CD14-positive monocyte (primary cell): ENCODE measurements around the gene VRTN. TPM values are rescaled to one million over a fixed set of nuclear protein-coding genes. Genes with fewer than 3 reads are reported as not detected.

Source experiments
- DNase-seq, 3 donors: peaks; one replicate each; pipeline ENCODE4 v3.0.0-alpha.2; 2011 to 2022
- H2AFZ ChIP-seq: 2 replicates; pipeline ENCODE4 v1.6.0; 2012; ENCODE audit warnings: mild to moderate bottlenecking, low read depth, low read length, inconsistent platforms; ENCODE audit not compliant: insufficient read depth, poor library complexity, severe bottlenecking
- H3K27ac ChIP-seq, 2 donors: 1 replicate in 1 of 2; 2 replicates in 1 of 2; pipeline ENCODE4 v1.5.1; 2012 to 2013; ENCODE audit warnings: low read length in 2 of 2, control low read depth in 1 of 2, inconsistent platforms in 1 of 2, low read depth in 1 of 2, mild to moderate bottlenecking in 1 of 2
- H3K27me3 ChIP-seq, 2 donors: one replicate each; pipeline versions ENCODE4 v1.6.0 to v1.6.1; 2011 to 2013; ENCODE audit warnings: low read length in 2 of 2; ENCODE audit not compliant: control insufficient read depth in 2 of 2, insufficient read depth in 2 of 2
- H3K36me3 ChIP-seq, 2 donors: replicated peaks in 1 of 2; 1 replicate in 1 of 2; 2 replicates in 1 of 2; pipeline versions ENCODE4 v1.5.1 to v1.6.1; 2012 to 2013; ENCODE audit warnings: low read length in 2 of 2, control low read depth in 1 of 2, inconsistent platforms in 1 of 2, mild to moderate bottlenecking in 1 of 2; ENCODE audit not compliant: insufficient read depth in 2 of 2, control insufficient read depth in 1 of 2
- H3K4me1 ChIP-seq, 2 donors: 1 replicate in 1 of 2; 2 replicates in 1 of 2; pipeline versions ENCODE4 v1.5.1 to v1.6.1; 2012 to 2013; ENCODE audit warnings: low read length in 2 of 2, control low read depth in 1 of 2, inconsistent platforms in 1 of 2, mild to moderate bottlenecking in 1 of 2, moderate library complexity in 1 of 2; ENCODE audit not compliant: insufficient read depth in 2 of 2, control insufficient read depth in 1 of 2
- H3K4me2 ChIP-seq: replicated peaks from 2 replicates; pipeline ENCODE3; 2012; ENCODE audit warnings: low read length, moderate library complexity, mild to moderate bottlenecking; ENCODE audit not compliant: poor library complexity, severe bottlenecking; ENCODE audit errors: extremely low read depth
- H3K4me3 ChIP-seq, 3 experiments: fragments of 200-600 bp in 1 of 3; sonication (generic) in 1 of 3; replicated peaks in 1 of 3; 1 replicate in 2 of 3; 2 replicates in 1 of 3; pipeline ENCODE4 v1.5.1; 2011 to 2013; ENCODE audit warnings: low read length in 3 of 3, mild to moderate bottlenecking in 3 of 3, control low read depth in 2 of 3, low read depth in 2 of 3, inconsistent platforms in 1 of 3, moderate library complexity in 1 of 3
- H3K79me2 ChIP-seq: 2 replicates; pipeline ENCODE4 v1.6.0; 2012; ENCODE audit warnings: mild to moderate bottlenecking, control low read depth, inconsistent platforms, low read length, moderate library complexity; ENCODE audit not compliant: insufficient read depth
- H3K9ac ChIP-seq: 2 replicates; pipeline ENCODE4 v1.6.0; 2017; ENCODE audit warnings: low read length, mild to moderate bottlenecking; ENCODE audit not compliant: insufficient read depth, poor library complexity, severe bottlenecking
- H3K9me3 ChIP-seq, 2 donors: replicated peaks in 1 of 2; 1 replicate in 1 of 2; 2 replicates in 1 of 2; pipeline versions ENCODE4 v1.5.1 to v1.6.1; 2012 to 2013; ENCODE audit warnings: low read length in 2 of 2, control low read depth in 1 of 2; ENCODE audit not compliant: control insufficient read depth in 1 of 2, insufficient read depth in 1 of 2
- H4K20me1 ChIP-seq: 2 replicates; pipeline ENCODE4 v1.6.0; 2012; ENCODE audit warnings: mild to moderate bottlenecking, low read length, control low read depth, moderate library complexity; ENCODE audit not compliant: insufficient read depth
- H3K27ac Mint-ChIP-seq, 7 donors: one replicate each; pipeline ENCODE4 v1.8.0; 2020; ENCODE audit warnings: mild to moderate bottlenecking in 7 of 7, mixed read lengths in 7 of 7, moderate library complexity in 6 of 7, inconsistent platforms in 2 of 7
- H3K27me3 Mint-ChIP-seq, 3 donors: one replicate each; pipeline ENCODE4 v1.8.0; 2021 to 2022; ENCODE audit warnings: low read depth in 3 of 3, mild to moderate bottlenecking in 3 of 3, mixed read lengths in 3 of 3, moderate library complexity in 3 of 3, inconsistent platforms in 1 of 3
- H3K36me3 Mint-ChIP-seq, 2 donors: one replicate each; pipeline ENCODE4 v1.8.0; 2020; ENCODE audit warnings: mixed read lengths in 2 of 2, inconsistent platforms in 1 of 2, mild to moderate bottlenecking in 1 of 2
- H3K4me1 Mint-ChIP-seq: one replicate; pipeline ENCODE4 v1.8.0; 2020; ENCODE audit warnings: mild to moderate bottlenecking, mixed read lengths
- H3K4me3 Mint-ChIP-seq, 2 donors: one replicate each; pipeline ENCODE4 v1.8.0; 2020; ENCODE audit warnings: mild to moderate bottlenecking in 2 of 2, mixed read lengths in 2 of 2, moderate library complexity in 1 of 2
- H3K9me3 Mint-ChIP-seq, 7 donors: one replicate each; pipeline ENCODE4 v1.8.0; 2020 to 2022; ENCODE audit warnings: mixed read lengths in 7 of 7, mild to moderate bottlenecking in 6 of 7, moderate library complexity in 6 of 7, inconsistent platforms in 2 of 7
- CTCF ChIP-seq: fragments of 200-600 bp; IDR thresholded peaks from one replicate; pipeline ENCODE4 v1.8.0; 2022; ENCODE audit warnings: antibody characterized with exemption, mild to moderate bottlenecking
- WGBS: methylation state at CpG from one replicate; pipeline ENCODE4 v1.1.5; 2013; ENCODE audit warnings: missing lambda C conversion rate; ENCODE audit not compliant: insufficient coverage; 5-methylcytosine and 5-hydroxymethylcytosine counted together
- intact Hi-C, 2 donors: fragments of 100-400 bp; cut with micrococcal nuclease; formaldehyde crosslinking; loops; one replicate each; pipeline versions ENCODE4 v1.15.0 to v1.15.1; 2023
- polyA plus RNA-seq, 3 donors: library from polyadenylated mRNA; depleted of rRNA in 1 of 3; unstranded in 2 of 3; stranded (reverse) in 1 of 3; fragments of 300-500 nt in 2 of 3; fragments of >200 nt in 1 of 3; fragmentation: Illumina TruSeq in 2 of 3; gene quantifications; 1 replicate in 2 of 3; 2 replicates in 1 of 3; pipeline ENCODE4 v1.2.3, GENCODE V29; 2012 to 2021

The VRTN gene
- polyA plus RNA-seq, 3 donors: not detected

- Mint-ChIP-seq H3K4me1 (no peaks in the 10 kb centered on the region), H3K4me3 (no peak overlapping the region), H3K27ac (no peak overlapping the region), H3K9me3 (no peaks in the 10 kb centered on the region), H3K27me3 (peaks cover 6 to 15% (median 12%) of the 10 kb centered on the region in 3 donors), H3K36me3 (no peaks in the 10 kb centered on the region)
- no peaks in the 10 kb centered on the region for H3K4me1 ChIP-seq
- TF ChIP-seq CTCF: no peak
- H3K27me3 ChIP-seq: no peaks in the 10 kb centered on the region
- no peaks in the 10 kb centered on the region for H3K9me3 ChIP-seq
- no peak overlapping the region for H2AFZ ChIP-seq
- intact Hi-C loops: no loop called here
- H3K9ac ChIP-seq: no peak overlapping the region
- no peaks in the 10 kb centered on the region for H3K36me3 ChIP-seq
- DNase-seq: no peak
- 74% methylated on average over 12 of the region's 17 CpGs for WGBS
- no peaks in the 10 kb centered on the region for H4K20me1 ChIP-seq
- no peak overlapping the region for H3K4me2 ChIP-seq
- no peak overlapping the region for H3K27ac ChIP-seq
- H3K79me2 ChIP-seq: no peaks in the 10 kb centered on the region
- no peak overlapping the region for H3K4me3 ChIP-seq
Measured at GRCh38 chr14:74348735-74349463, 628 bp downstream of the VRTN start.

GRCh38 chr14:74349757-74350156 lies 1.5 kb downstream of the VRTN start:
- Mint-ChIP-seq H3K4me3 (no peak overlapping the region), H3K9me3 (no peaks in the 10 kb centered on the region)
- no peaks in the 10 kb centered on the region for H3K9me3 ChIP-seq

More at GRCh38 chr14:74349757-74350156, 1.5 kb downstream of the VRTN start:
- intact Hi-C loops: no loop called here
- Histone ChIP-seq H3K9ac (no peak overlapping the region), H4K20me1 (no peaks in the 10 kb centered on the region), H3K27me3 (no peaks in the 10 kb centered on the region), H3K4me2 (no peak overlapping the region), H3K36me3 (no peaks in the 10 kb centered on the region), H3K79me2 (no peaks in the 10 kb centered on the region), H3K4me1 (no peaks in the 10 kb centered on the region), H3K27ac (no peak overlapping the region), H2AFZ (no peak overlapping the region), H3K4me3 (no peak overlapping the region)
- Mint-ChIP-seq H3K27ac (no peak overlapping the region), H3K4me1 (no peaks in the 10 kb centered on the region), H3K27me3 (peaks cover 6 to 15% (median 12%) of the 10 kb centered on the region in 3 donors), H3K36me3 (no peaks in the 10 kb centered on the region)
- WGBS: 96% methylated on average over 2 of the region's 4 CpGs
- no peak for DNase-seq
- TF ChIP-seq CTCF: no peak
